Measurements from ENCODE around the gene MYMX. TPM values are rescaled to one million over a fixed set of nuclear protein-coding genes. Genes with fewer than 3 reads are reported as not detected.

Gene MYMX
- polyA plus RNA-seq, 2 of the 4 experiments (the other 2 are of a cell fraction), result not detected

DNA sequence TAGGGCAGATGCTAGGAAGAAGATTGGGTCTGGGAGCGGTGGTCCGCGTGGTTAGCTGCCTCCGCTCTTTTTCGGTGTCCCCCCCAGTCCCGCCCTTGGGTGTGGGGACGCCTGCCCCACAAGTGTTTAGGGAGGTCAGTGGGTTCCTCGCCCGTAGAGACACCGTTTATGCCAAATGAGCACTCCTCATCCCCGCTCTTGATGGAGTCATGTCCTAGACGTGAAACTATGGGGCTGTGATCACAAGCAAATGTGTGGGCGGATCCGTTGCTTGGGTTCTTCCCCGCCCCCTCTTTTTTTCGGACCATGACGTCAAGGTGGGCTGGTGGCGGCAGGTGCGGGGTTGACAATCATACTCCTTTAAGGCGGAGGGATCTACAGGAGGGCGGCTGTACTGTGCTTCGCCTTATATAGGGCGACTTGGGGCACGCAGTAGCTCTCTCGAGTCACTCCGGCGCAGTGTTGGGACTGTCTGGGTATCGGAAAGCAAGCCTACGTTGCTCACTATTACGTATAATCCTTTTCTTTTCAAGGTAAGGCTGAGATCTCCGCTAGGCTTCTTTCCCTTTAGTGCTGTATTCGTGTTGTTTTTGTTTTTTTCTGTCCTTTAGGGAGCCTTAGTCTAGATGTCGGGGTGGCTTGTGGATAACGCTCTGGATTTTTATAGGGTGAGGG lies 30.1 kb downstream of the MYMX start, which contains the start of gene HSP90AB1 (continued):
- TF ChIP-seq MYC (IDR thresholded peaks at IDR 0.05; ENCODE audit: borderline replicate concordance, low read length), result peak; percentile 75; the same call in 1 of the 2 replicates
- TF ChIP-seq CBX8 (IDR thresholded peaks at IDR 0.05), result no peak
- no peak for TF ChIP-seq HDAC2 (IDR thresholded peaks at IDR 0.05)
- TF ChIP-seq ZFP36 (IDR thresholded peaks at IDR 0.05; ENCODE audit: borderline replicate concordance, partially characterized antibody), result no peak
- no peak for TF ChIP-seq ZC3H11A (IDR thresholded peaks at IDR 0.05)
- no peak for TF ChIP-seq RNF2 (IDR thresholded peaks at IDR 0.05; ENCODE audit: borderline replicate concordance, low read depth)
- peak; percentile 43; the same call in 1 of the 2 replicates for TF ChIP-seq HOXA7 (CRISPR knock-in tag; IDR thresholded peaks at IDR 0.05)
- peak; percentile 95 for TF ChIP-seq PHF8 (IDR thresholded peaks at IDR 0.05; ENCODE audit: borderline replicate concordance, low read depth)
- no peak for TF ChIP-seq KDM5A (IDR thresholded peaks at IDR 0.05)

GRCh38 chr6:44247338-44248302 lies 30.9 kb downstream of the MYMX start:
- peak in 1 of 2 experiments; percentile 63 for DNase-seq (ENCODE audit: low read depth in 1 of 2, low spot score in 1 of 2)
- TF ChIP-seq KDM1A (IDR thresholded peaks at IDR 0.05; ENCODE audit: low read depth) (no peak), HOXA7 (CRISPR knock-in tag; IDR thresholded peaks at IDR 0.05) (no peak), SMC3 (IDR thresholded peaks at IDR 0.05) (no peak), BCL3 (IDR thresholded peaks at IDR 0.05) (no peak; the same call in 2 of the 3 replicates), CHD4 (IDR thresholded peaks at IDR 0.05; ENCODE audit: borderline replicate concordance) (no peak), EHF (CRISPR knock-in tag; IDR thresholded peaks at IDR 0.05) (no peak), POLR2A (IDR thresholded peaks at IDR 0.05; ENCODE audit: low read length) (peak; percentile 8), PHF8 (IDR thresholded peaks at IDR 0.05; ENCODE audit: borderline replicate concordance, low read depth) (peak; percentile 22; the same call in 1 of the 2 replicates), FOSL2 (IDR thresholded peaks at IDR 0.05) (no peak), FOSL2 (CRISPR knock-in tag; IDR thresholded peaks at IDR 0.05) (peak; percentile 44; the same call in 1 of the 2 replicates), MAX (IDR thresholded peaks at IDR 0.05) (peak; percentile 86), POLR2AphosphoS2 (conservative IDR thresholded peaks at IDR 0.05; ENCODE audit: low read length) (no peak), MYC (IDR thresholded peaks at IDR 0.05; ENCODE audit: borderline replicate concordance, low read length) (peak; percentile 79; the same call in 1 of the 2 replicates), EHMT2 (IDR thresholded peaks at IDR 0.05; ENCODE audit: low read depth) (no peak), NFE2L2 (conservative IDR thresholded peaks at IDR 0.05; ENCODE audit: low read length) (no peak), FOSB (CRISPR knock-in tag; IDR thresholded peaks at IDR 0.05) (no peak), RARB (CRISPR knock-in tag; IDR thresholded peaks at IDR 0.05) (peak; percentile 56; the same call in 1 of the 2 replicates), MAZ (IDR thresholded peaks at IDR 0.05; ENCODE audit: borderline replicate concordance, low read depth, low read length) (no peak), ESRRA (IDR thresholded peaks at IDR 0.05; ENCODE audit: borderline replicate concordance, low read length) (no peak), HMGXB4 (CRISPR knock-in tag; IDR thresholded peaks at IDR 0.05; ENCODE audit: borderline replicate concordance) (0 out of 2 replicates have a peak, but pooled peaks have one; percentile 27)
- TF ChIP-seq, protein P1, sequence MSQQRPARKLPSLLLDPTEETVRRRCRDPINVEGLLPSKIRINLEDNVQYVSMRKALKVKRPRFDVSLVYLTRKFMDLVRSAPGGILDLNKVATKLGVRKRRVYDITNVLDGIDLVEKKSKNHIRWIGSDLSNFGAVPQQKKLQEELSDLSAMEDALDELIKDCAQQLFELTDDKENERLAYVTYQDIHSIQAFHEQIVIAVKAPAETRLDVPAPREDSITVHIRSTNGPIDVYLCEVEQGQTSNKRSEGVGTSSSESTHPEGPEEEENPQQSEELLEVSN (IDR thresholded peaks at IDR 0.05; ENCODE audit: borderline replicate concordance, low read depth), result peak; percentile 39; the same call in 1 of the 2 replicates
- TF ChIP-seq, protein P2, sequence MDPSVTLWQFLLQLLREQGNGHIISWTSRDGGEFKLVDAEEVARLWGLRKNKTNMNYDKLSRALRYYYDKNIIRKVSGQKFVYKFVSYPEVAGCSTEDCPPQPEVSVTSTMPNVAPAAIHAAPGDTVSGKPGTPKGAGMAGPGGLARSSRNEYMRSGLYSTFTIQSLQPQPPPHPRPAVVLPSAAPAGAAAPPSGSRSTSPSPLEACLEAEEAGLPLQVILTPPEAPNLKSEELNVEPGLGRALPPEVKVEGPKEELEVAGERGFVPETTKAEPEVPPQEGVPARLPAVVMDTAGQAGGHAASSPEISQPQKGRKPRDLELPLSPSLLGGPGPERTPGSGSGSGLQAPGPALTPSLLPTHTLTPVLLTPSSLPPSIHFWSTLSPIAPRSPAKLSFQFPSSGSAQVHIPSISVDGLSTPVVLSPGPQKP (IDR thresholded peaks at IDR 0.05; ENCODE audit: low read depth, low read length), result no peak
- TF ChIP-seq, protein P3, sequence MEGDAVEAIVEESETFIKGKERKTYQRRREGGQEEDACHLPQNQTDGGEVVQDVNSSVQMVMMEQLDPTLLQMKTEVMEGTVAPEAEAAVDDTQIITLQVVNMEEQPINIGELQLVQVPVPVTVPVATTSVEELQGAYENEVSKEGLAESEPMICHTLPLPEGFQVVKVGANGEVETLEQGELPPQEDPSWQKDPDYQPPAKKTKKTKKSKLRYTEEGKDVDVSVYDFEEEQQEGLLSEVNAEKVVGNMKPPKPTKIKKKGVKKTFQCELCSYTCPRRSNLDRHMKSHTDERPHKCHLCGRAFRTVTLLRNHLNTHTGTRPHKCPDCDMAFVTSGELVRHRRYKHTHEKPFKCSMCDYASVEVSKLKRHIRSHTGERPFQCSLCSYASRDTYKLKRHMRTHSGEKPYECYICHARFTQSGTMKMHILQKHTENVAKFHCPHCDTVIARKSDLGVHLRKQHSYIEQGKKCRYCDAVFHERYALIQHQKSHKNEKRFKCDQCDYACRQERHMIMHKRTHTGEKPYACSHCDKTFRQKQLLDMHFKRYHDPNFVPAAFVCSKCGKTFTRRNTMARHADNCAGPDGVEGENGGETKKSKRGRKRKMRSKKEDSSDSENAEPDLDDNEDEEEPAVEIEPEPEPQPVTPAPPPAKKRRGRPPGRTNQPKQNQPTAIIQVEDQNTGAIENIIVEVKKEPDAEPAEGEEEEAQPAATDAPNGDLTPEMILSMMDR (IDR thresholded peaks at IDR 0.05), result no peak

More at GRCh38 chr6:44247338-44248302, 30.9 kb downstream of the MYMX start:
- CTCF ChIA-PET, result interaction anchor here (0.8 to 7.8 kb wide), 6 partner anchors 9 to 90 kb away, joined by 3 to 56 read pairs (median 14); partner anchors contain the start of gene SLC35B2
- POLR2A ChIA-PET, result interaction anchor here (0.9 to 3.2 kb wide), 10 partner anchors 8 to 139 kb away, joined by 3 to 38 read pairs (median 12); partner anchors contain the start of genes CDC5L, SLC29A1 and SLC35B2
- Histone ChIP-seq H3K9me3 (no peaks in the 10 kb centered on the region), H3K4me1 (peaks cover 43% of the 10 kb centered on the region), H3K4me2 (peak overlapping the region; percentile 99), H3K4me3 (peak overlapping the region; percentile 90), H3K27ac (peak overlapping the region; percentile 95 to 99)
- FAIRE-seq (no peak), ATAC-seq (peak; percentile 26 to 55; a peak in 4 of 6 replicates)
- WGBS (ENCODE audit: missing lambda C conversion rate), result 0% methylated on average over 21 of the region's 52 CpGs

Measured in A549 (cell line).